ENCODE results near the gene VPS25.

VPS25 gene

DNA sequence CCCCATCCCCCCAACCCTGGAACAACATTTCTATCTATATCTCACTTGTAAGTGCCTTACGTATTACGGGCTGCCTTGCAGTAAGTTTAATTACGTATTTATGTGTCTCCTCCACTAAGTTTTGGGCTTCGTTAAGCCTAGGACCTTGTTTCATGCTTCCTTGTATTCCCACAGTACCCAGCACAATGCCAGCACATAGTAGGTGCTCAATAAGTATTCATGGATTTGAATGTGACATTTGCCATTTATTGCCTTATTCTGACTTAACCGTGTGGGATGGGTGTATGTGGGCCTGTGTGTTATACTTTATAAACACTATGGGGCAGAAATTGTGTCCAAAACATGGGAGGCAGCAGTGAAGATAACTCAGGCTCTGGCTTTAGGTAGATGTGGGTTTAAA, 19.3 kb downstream of the VPS25 start:
- in situ Hi-C loops (cut with MboI; ENCODE audit: low sequenced_read_pairs), result no loop called here

- in situ Hi-C loops (cut with MboI; ENCODE audit: low sequenced_read_pairs), result no loop called here
These were observed 21.8 kb downstream of the VPS25 start for GRCh38 chr17:42795061-42795460.

DNA sequence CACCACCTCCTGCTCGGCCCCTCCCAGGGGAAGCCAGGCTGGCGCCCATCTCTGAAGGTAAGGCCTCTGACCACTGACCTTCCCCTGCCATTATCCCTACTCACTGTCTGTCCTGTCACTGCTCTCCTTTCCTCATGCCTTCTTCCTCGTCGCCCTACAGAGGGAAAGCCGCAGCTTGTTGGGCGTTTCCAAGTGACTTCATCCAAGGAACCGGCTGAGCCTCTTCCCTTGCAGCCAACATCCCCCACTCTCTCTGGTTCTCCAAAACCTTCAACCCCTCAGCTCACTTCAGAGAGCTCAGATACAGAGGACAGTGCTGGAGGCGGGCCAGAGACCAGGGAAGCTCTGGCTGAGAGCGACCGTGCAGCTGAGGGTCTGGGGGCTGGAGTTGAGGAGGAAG, 22.2 kb downstream of the VPS25 start:
- in situ Hi-C loops (cut with MboI; ENCODE audit: low sequenced_read_pairs), result no loop called here

- in situ Hi-C loops (cut with MboI; ENCODE audit: low sequenced_read_pairs), result no loop called here
These were observed 23.0 kb downstream of the VPS25 start for GRCh38 chr17:42796066-42796758.

GRCh38 chr17:42797067-42798007, 24.1 kb downstream of the VPS25 start:
- in situ Hi-C loops (cut with MboI; ENCODE audit: low sequenced_read_pairs), result no loop called here

DNA sequence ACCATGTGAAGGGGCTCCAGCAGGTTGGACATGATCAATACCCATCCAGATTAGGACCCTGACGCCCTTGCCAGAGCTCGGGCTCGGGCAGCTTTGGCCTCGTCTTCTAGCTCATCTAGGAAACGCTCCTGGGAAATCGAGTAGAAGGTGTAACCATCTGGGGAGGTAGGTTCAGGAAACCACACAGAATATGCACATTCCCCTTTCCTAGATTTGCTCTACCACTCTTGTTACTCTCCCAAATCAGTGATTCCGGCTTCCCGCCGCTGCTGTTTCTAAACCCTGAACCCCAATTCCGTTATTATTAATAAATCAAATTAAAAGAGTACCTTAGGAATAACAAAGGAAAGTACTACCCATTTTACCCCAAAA, 24.7 kb downstream of the VPS25 start:
- in situ Hi-C loops (cut with MboI; ENCODE audit: low sequenced_read_pairs), result no loop called here

- in situ Hi-C loops (cut with MboI; ENCODE audit: low sequenced_read_pairs), result no loop called here
These were observed 25.4 kb downstream of the VPS25 start, which contains the start of the genes CNTD1 and COA3 for GRCh38 chr17:42798383-42799380. CNTD1 (plus strand) TSS chr17:42798861; CDS start chr17:42799068, 207 bp downstream. COA3 (minus strand) TSS chr17:42798704; CDS start chr17:42798681, 23 bp downstream.

- in situ Hi-C loops (cut with MboI; ENCODE audit: low sequenced_read_pairs), result no loop called here
These were observed 30.0 kb downstream of the VPS25 start for GRCh38 chr17:42803074-42803883.

DNA sequence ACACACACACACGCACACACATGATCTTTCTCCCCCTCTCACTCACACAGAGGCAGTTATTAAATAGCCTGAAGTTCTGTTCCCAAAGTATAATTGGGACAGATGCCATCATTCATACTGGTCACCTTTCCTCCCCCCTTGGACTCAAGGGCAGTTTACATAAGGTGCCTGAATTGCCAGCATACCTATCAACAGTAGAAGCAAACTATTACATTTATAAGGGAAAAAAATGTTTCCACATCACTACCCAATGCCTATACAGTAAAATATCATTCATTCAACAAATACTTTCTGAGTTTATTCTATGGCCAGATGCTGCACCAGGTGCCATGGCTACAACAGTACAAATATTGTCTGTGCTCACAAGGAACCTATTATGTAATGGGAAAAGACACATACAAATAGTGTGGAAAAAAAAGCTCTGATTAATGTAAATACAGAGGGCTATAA, 31.7 kb downstream of the VPS25 start:
- in situ Hi-C loops (cut with MboI; ENCODE audit: low sequenced_read_pairs), result no loop called here

DNA sequence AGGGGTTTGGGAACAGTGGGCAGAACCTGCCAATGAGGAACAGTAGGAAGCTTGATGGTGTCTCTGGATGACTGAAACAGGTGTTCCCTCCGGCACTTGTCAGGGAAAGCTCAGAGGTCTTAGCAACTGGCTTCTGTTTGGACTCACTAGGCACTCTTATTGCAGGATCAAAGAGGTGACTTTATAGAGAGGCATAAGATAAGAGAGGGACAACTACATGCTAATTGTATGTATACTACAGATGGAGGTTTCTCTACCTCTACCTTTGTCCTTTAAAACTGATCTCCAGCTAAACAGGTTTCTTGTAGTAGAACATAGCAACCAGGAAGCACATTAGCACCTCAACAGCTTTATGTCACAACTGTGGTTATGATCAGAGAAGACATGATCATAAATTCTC, 33.0 kb downstream of the VPS25 start:
- in situ Hi-C loops (cut with MboI; ENCODE audit: low sequenced_read_pairs), result no loop called here

DNA sequence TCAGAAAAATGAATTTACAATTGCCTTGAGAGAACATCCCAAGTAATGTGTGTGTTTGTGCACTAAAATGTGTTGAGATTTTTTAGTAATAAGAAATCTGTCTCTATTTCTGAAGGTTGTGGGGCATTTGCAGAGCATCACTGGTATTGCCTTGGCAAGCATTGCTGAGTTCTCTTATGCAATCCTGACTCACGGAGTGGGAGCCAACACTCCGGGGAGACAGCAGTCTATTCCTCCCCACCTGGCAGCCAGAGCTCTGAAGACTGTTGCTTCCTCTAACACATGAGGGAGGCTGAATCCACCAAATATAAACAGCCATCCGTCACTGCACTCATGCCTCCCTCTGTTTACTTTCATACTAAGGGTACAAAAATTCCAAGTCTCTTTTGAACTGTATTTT, 36.0 kb downstream of the VPS25 start:
- in situ Hi-C loops (cut with MboI; ENCODE audit: low sequenced_read_pairs), result no loop called here

DNA sequence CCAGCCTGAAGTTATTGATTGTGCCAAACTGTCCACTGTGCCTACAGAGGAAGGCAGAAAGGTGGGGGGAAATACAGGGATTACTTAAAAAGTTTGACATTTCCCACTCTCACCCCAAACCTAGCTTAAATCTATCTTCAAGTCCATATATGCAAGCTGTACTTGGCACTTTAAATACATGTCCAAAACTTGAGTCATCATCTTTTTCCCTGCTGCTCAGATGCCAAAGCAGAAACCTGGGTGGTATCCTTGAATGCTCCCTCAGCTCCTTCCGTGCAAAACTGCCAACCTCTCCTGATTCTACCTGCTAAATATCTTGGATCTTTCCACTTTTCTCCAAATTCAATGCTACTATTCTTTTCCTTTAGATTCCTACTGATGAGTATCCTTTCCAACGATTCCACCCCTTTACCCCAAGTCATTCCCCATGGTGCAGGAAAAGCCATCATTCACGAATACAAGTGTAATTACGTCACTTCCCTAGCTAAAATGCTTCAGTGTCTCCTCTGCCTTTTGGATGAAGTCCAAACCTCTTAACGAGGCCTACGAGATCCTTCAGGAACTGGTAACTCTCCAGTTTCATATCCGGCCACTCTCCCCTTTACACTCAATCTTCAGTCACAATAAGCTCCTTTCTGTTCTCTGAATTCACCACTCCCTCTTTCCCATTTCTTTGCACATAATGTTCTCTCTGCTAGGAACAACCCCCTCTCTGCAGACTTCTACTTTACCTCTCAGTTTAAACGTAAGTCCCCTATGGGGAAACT, 41.6 kb downstream of the VPS25 start:
- in situ Hi-C loops (cut with MboI; ENCODE audit: low sequenced_read_pairs), result no loop called here

- in situ Hi-C loops (cut with MboI; ENCODE audit: low sequenced_read_pairs), result no loop called here
These were observed 44.6 kb downstream of the VPS25 start for GRCh38 chr17:42817866-42818265.

DNA sequence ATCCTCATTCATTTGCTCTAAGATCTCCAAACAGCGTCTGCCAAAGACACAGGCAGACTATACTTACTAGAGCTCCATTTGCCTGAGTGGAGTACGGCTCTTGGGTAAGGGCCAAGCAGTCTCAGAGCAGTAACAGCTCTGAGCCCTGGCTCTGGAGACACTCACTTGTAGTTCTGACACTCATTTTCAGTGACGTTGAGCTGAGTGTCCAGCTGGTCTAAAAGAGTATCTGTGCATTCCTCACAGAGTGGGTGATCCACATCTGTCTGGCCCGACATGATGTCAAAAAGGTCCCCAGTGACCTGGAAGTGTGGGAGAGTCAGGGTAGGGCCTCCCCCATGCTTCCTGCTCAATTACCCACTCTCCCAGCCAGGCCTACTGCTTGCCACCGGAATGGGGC, 45.1 kb downstream of the VPS25 start:
- in situ Hi-C loops (cut with MboI; ENCODE audit: low sequenced_read_pairs), result no loop called here

DNA sequence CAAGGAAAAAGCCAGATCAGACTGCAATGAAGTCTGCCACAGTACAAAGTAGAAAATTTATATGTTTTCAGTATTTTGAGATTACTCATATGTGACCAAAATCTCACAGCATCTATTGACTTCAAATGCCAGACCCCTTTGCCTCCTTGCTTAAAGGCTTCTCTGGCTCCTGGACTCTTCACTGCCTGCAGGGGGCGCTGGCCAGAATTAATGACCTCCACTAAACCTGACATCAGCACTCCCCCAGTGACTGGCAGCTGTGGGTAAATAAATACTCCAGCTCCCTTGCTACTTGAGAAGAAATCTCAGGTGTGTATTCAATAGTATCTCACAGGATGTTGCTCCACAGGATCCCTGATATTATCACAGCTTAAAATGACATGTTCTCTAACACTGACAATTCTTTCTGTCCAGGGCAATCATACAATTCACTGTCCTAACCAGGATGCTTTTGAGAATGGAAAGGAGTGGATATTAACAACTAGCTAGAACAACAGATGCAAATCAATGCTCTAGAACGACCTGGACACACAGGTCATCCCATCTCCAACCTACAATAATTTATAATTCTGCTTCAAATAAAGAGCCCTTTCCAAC, 46.8 kb downstream of the VPS25 start:
- in situ Hi-C loops (cut with MboI; ENCODE audit: low sequenced_read_pairs), result no loop called here

- in situ Hi-C loops (cut with MboI; ENCODE audit: low sequenced_read_pairs), result no loop called here
These were observed 47.9 kb downstream of the VPS25 start for GRCh38 chr17:42821176-42821575.

GRCh38 chr17:42827472-42827871, 54.2 kb downstream of the VPS25 start:
- in situ Hi-C loops (cut with MboI; ENCODE audit: low sequenced_read_pairs), result loop anchor here (25.0 kb wide), 2 partner anchors 110 to 485 kb away; no protein-coding TSS in a partner anchor

All from HL-60/S4 (cell line).